Left forelimb (tissue), 1 donor: ENCODE data around the gene KCNK4.

Source experiments
- DNase-seq: peaks from one replicate; pipeline ENCODE4 v3.0.0-alpha.2; 2018; ENCODE audit warnings: low spot score

The KCNK4 gene

DNA sequence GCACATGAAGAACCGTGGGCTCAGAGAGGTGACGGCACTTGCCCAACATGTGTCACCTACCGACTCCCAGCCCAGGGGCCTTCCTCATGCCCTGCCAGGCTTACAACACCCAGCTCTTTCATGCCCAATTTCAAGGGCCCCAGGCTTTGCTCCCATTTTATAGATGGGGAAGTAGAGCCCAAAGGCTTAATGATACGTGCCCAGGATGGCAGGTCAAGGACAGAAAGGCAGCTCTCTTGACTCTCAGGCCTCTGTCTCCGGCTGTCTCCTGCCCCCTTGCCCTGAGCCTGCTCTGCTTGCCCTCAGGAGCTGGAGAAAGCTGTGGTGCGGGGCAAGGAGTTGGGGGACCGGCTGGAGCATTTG lies 57.9 kb downstream of the KCNK4 start:
- DNase-seq: no peak

DNA sequence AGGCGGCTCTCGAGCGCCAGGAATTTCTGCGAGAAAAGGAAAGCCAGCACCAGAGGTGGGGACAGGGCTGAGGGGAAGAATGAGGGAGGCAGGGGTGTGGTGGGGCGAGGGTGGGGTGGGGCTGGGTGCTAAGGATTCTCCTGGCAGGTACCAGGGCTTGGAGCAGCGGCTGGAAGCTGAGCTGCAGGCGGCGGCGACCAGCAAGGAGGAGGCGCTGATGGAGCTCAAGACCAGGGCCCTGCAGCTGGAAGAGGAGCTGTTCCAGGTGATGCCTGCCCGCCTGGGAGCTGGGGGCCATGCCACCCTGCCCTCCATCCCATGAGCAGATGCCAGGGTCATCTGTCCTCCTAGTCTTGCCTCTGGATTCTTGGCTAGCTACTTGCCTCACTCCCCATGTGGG lies 58.3 kb downstream of the KCNK4 start:
- DNase-seq: no peak
